Naive thymus-derived CD8-positive, alpha-beta T cell (primary cell): ENCODE measurements around the gene C4orf50. TPM values are rescaled to one million over a fixed set of nuclear protein-coding genes. Genes with fewer than 3 reads are reported as not detected.
A peak's percentile ranks its signal among the peaks of the same experiment; 100 is the strongest.

Source experiments
- ATAC-seq, 2 donors: fragments of 150-1000 bp; cut with Tn5 transposase in 1 of 2; sonication (Bioruptor Pico), chemical (Tn5 transposase) in 1 of 2; 1 replicate in 1 of 2; 2 replicates in 1 of 2; pipeline ENCODE4 v1.10.0; 2021; ENCODE audit warnings: mild to moderate bottlenecking in 2 of 2, moderate library complexity in 2 of 2
- POLR2A ChIA-PET: fragments of 350-600 bp; sonication (Branson Sonifier 250); formaldehyde crosslinking; loops from one replicate; lab custom pipeline; 2021; ENCODE audit warnings: antibody characterized with exemption; lab: Charles Lee
- DNase-seq, 10 donors: peaks; one replicate each; pipeline versions ENCODE4 v3.0.0 to v3.0.0-alpha.2; 2020 to 2022
- H3K27ac Mint-ChIP-seq, 10 donors: one replicate each; pipeline ENCODE4 v1.8.0; 2020 to 2022; ENCODE audit warnings: mild to moderate bottlenecking in 10 of 10, mixed read lengths in 10 of 10, moderate library complexity in 4 of 10, inconsistent platforms in 1 of 10
- H3K27me3 Mint-ChIP-seq, 5 donors: one replicate each; pipeline ENCODE4 v1.8.0; 2021 to 2022; ENCODE audit warnings: mixed read lengths in 5 of 5
- H3K36me3 Mint-ChIP-seq, 3 donors: one replicate each; pipeline ENCODE4 v1.8.0; 2020 to 2022; ENCODE audit warnings: mixed read lengths in 3 of 3, mild to moderate bottlenecking in 2 of 3, inconsistent platforms in 1 of 3
- H3K4me1 Mint-ChIP-seq, 4 donors: one replicate each; pipeline ENCODE4 v1.8.0; 2021 to 2022; ENCODE audit warnings: mixed read lengths in 4 of 4
- H3K4me3 Mint-ChIP-seq, 10 donors: one replicate each; pipeline ENCODE4 v1.8.0; 2020 to 2022; ENCODE audit warnings: mild to moderate bottlenecking in 10 of 10, mixed read lengths in 10 of 10, moderate library complexity in 6 of 10, inconsistent platforms in 1 of 10
- H3K9me3 Mint-ChIP-seq, 9 donors: one replicate each; pipeline ENCODE4 v1.8.0; 2020 to 2022; ENCODE audit warnings: mixed read lengths in 9 of 9, mild to moderate bottlenecking in 3 of 9, inconsistent platforms in 1 of 9, moderate library complexity in 1 of 9
- polyA plus RNA-seq, 3 donors: library from polyadenylated mRNA; unstranded; fragments of 300-500 nt; fragmentation: Illumina TruSeq; gene quantifications; one replicate each; pipeline ENCODE4 v1.2.3, GENCODE V29; 2021
- total RNA-seq, 8 experiments: library from RNA in 2 of 8; stranded (reverse) in 2 of 8; gene quantifications; one replicate each; pipeline ENCODE4 v1.2.3 and lab custom pipeline; 2021 to 2026

Gene C4orf50
- total and polyA plus RNA-seq, 5 experiments from 2014 or later, result not detected

DNA sequence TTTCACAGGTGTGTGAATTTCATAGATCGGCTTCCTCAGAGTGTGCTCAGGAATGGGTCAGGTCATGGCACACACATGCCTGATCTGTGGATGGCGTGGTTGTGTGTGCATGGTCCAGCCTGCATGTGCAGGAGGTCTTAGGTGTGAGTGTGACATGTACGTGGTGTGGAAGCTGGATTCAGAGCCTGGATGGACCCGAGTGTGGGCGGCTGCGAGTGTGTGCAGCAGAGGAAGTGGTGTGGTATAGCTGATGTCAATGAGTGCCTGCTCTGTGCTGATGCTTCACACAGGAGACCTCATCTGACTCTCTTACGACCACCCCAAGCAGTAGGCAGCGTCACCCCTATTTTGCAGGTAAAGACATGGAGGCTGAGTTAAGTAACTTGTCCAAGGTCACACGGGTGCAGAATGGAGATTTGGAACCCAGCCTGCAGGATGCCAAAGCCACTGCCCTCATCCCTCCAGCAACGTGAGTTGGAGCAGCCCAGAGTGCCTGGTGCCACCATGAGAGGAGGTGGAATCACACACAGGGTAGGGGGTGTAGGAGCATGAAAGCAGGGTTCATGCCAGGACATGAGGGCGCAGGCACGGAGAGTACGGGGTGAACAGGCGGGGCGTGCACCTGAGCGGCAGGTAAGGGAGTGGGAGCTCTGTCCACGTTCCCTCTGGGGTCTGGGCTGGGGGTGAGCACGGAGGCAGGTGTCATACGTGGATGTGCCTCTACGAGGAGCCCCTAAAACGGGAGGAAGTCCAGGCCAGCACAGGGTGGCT, 24.2 kb upstream of the C4orf50 start:
- H3K27ac Mint-ChIP-seq, result no peak overlapping the region
- POLR2A ChIA-PET, result no interaction called here
- ATAC-seq, result no peak

GRCh38 chr4:6041800-6042199, 23.6 kb upstream of the C4orf50 start:
- no peak for DNase-seq
- no peaks in the 10 kb centered on the region for H3K4me1 Mint-ChIP-seq
- H3K4me3 Mint-ChIP-seq, result no peak overlapping the region
- H3K27ac Mint-ChIP-seq, result no peak overlapping the region
- no peaks in the 10 kb centered on the region for H3K36me3 Mint-ChIP-seq
- H3K9me3 Mint-ChIP-seq, result no peaks in the 10 kb centered on the region
- H3K27me3 Mint-ChIP-seq, result peaks cover 4 to 46% (median 25%) of the 10 kb centered on the region in 5 donors
- no peak for ATAC-seq
- POLR2A ChIA-PET, result no interaction called here

More for the DNA sequence above, 24.2 kb upstream of the C4orf50 start:
- Mint-ChIP-seq H3K4me1 (no peaks in the 10 kb centered on the region), H3K9me3 (no peaks in the 10 kb centered on the region), H3K36me3 (no peaks in the 10 kb centered on the region), H3K27me3 (peaks cover 4 to 46% (median 25%) of the 10 kb centered on the region in 5 donors), H3K4me3 (no peak overlapping the region)
- DNase-seq, result no peak

GRCh38 chr4:6038711-6039110, 20.5 kb upstream of the C4orf50 start:
- POLR2A ChIA-PET, result no interaction called here
- Mint-ChIP-seq H3K36me3 (no peaks in the 10 kb centered on the region), H3K27me3 (peaks cover 0 to 27% (median 12%) of the 10 kb centered on the region in 5 donors), H3K9me3 (no peaks in the 10 kb centered on the region), H3K4me3 (no peak overlapping the region), H3K4me1 (no peaks in the 10 kb centered on the region), H3K27ac (no peak overlapping the region)
- no peak for ATAC-seq
- no peak for DNase-seq

DNA sequence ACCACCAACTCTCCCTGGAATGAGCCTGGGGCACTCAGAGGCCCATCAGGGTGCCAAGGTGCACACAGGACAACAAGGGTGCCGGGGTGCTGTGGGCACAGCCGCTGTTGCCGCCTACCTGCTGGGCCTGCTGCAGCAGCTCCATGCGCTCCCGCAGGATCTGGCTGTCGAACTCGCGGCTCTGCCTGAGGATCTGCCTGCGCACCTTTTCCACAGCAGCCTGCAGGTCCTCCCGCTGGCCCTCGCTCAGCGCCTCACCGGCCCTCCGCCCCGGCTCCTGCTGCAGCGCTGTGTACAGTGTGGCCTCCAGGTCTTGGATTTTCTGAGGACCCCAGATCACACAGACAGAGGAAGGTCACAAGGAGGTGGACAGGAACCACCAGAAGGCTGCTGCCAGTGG, 17.6 kb upstream of the C4orf50 start:
- POLR2A ChIA-PET, result no interaction called here
- no peaks in the 10 kb centered on the region for H3K36me3 Mint-ChIP-seq
- no peak overlapping the region for H3K4me3 Mint-ChIP-seq
- H3K27ac Mint-ChIP-seq, result no peak overlapping the region
- H3K9me3 Mint-ChIP-seq, result no peaks in the 10 kb centered on the region
- no peak for ATAC-seq
- DNase-seq, result no peak
- no peaks in the 10 kb centered on the region for H3K4me1 Mint-ChIP-seq
- H3K27me3 Mint-ChIP-seq, result peaks cover 0 to 10% (median 0%) of the 10 kb centered on the region in 5 donors

- no peaks in the 10 kb centered on the region for H3K36me3 Mint-ChIP-seq
- H3K9me3 Mint-ChIP-seq, result no peaks in the 10 kb centered on the region
- ATAC-seq (no peak), DNase-seq (no peak)
- H3K27ac Mint-ChIP-seq, result no peak overlapping the region
- peaks cover 0 to 9% (median 0%) of the 10 kb centered on the region in 5 donors for H3K27me3 Mint-ChIP-seq
- no peaks in the 10 kb centered on the region for H3K4me1 Mint-ChIP-seq
- H3K4me3 Mint-ChIP-seq, result no peak overlapping the region
- POLR2A ChIA-PET, result no interaction called here
These were observed 15.2 kb upstream of the C4orf50 start for GRCh38 chr4:6033381-6033780.

GRCh38 chr4:6032249-6033244, 14.3 kb upstream of the C4orf50 start:
- Mint-ChIP-seq H3K9me3 (no peaks in the 10 kb centered on the region), H3K27me3 (peaks cover 0 to 9% (median 0%) of the 10 kb centered on the region in 5 donors), H3K36me3 (no peaks in the 10 kb centered on the region), H3K4me1 (no peaks in the 10 kb centered on the region), H3K27ac (peak overlapping the region in 1 of 10 donors; percentile 32), H3K4me3 (no peak overlapping the region)
- ATAC-seq, result no peak
- POLR2A ChIA-PET, result no interaction called here
- no peak for DNase-seq

GRCh38 chr4:6031846-6032245, 13.6 kb upstream of the C4orf50 start:
- DNase-seq (no peak), ATAC-seq (no peak)
- POLR2A ChIA-PET, result no interaction called here
- no peak overlapping the region for H3K4me3 Mint-ChIP-seq
- peaks cover 0 to 9% (median 0%) of the 10 kb centered on the region in 5 donors for H3K27me3 Mint-ChIP-seq
- H3K36me3 Mint-ChIP-seq, result no peaks in the 10 kb centered on the region
- no peak overlapping the region for H3K27ac Mint-ChIP-seq
- H3K9me3 Mint-ChIP-seq, result no peaks in the 10 kb centered on the region
- H3K4me1 Mint-ChIP-seq, result no peaks in the 10 kb centered on the region

DNA sequence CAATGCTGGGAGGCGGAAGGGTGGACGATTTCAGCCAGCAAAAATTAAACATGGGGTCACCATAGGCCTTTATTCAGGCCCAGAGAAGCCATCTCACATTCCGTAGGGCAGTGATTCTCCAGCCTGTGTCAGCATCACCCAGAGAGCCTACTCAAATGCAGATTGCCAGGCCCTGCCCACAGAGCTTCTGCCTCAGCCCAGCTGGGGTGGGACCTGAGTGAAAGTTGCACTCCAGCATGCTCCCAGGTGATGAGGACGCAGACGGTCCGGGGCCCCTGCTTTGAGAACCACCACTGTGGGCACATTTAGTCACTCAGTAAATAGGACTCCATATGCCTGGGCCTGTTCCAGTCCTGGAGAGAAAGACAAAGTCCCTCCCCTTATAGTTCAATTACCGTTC, 12.4 kb upstream of the C4orf50 start:
- no peaks in the 10 kb centered on the region for H3K4me1 Mint-ChIP-seq
- no peaks in the 10 kb centered on the region for H3K9me3 Mint-ChIP-seq
- H3K27me3 Mint-ChIP-seq, result peaks cover 0 to 9% (median 3%) of the 10 kb centered on the region in 5 donors
- no peaks in the 10 kb centered on the region for H3K36me3 Mint-ChIP-seq
- DNase-seq (no peak), ATAC-seq (no peak)
- no peak overlapping the region for H3K27ac Mint-ChIP-seq
- H3K4me3 Mint-ChIP-seq, result no peak overlapping the region
- POLR2A ChIA-PET, result no interaction called here

GRCh38 chr4:6029254-6029653, 11.0 kb upstream of the C4orf50 start:
- Mint-ChIP-seq H3K4me3 (no peak overlapping the region), H3K27ac (no peak overlapping the region), H3K9me3 (no peaks in the 10 kb centered on the region), H3K27me3 (peaks cover 0 to 10% (median 3%) of the 10 kb centered on the region in 5 donors), H3K36me3 (no peaks in the 10 kb centered on the region), H3K4me1 (no peaks in the 10 kb centered on the region)
- DNase-seq, result no peak
- POLR2A ChIA-PET, result no interaction called here
- ATAC-seq, result no peak

DNA sequence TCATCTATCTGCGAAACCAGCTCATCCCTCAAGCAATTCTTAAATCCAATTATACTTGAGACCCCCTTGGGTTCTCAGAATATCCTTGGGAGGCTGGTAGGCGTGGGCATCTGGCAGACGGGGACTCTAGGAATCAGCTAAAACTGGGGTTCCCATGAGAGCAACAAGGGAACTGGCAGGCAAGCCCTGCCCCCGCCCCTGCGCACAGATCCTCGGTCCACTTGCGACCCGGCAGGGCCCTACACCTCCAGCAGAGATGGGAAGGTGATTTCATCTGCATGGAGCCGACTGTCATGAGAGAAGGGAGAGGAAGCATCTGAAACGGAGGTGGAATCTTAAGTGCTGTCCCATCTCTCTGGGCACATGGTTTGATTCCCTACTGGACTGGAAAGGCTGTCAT, 9.9 kb upstream of the C4orf50 start:
- H3K9me3 Mint-ChIP-seq, result no peaks in the 10 kb centered on the region
- no peak overlapping the region for H3K27ac Mint-ChIP-seq
- H3K4me3 Mint-ChIP-seq, result no peak overlapping the region
- no peaks in the 10 kb centered on the region for H3K36me3 Mint-ChIP-seq
- H3K4me1 Mint-ChIP-seq, result no peaks in the 10 kb centered on the region
- ATAC-seq, result no peak
- DNase-seq, result no peak
- POLR2A ChIA-PET, result no interaction called here
- H3K27me3 Mint-ChIP-seq, result peaks cover 0 to 16% (median 3%) of the 10 kb centered on the region in 5 donors

- H3K4me3 Mint-ChIP-seq, result no peak overlapping the region
- no peaks in the 10 kb centered on the region for H3K36me3 Mint-ChIP-seq
- no peaks in the 10 kb centered on the region for H3K4me1 Mint-ChIP-seq
- no peaks in the 10 kb centered on the region for H3K9me3 Mint-ChIP-seq
- ATAC-seq (no peak), DNase-seq (no peak)
- H3K27ac Mint-ChIP-seq, result no peak overlapping the region
- POLR2A ChIA-PET, result no interaction called here
- H3K27me3 Mint-ChIP-seq, result peaks cover 0 to 16% (median 3%) of the 10 kb centered on the region in 5 donors
These were observed 9.2 kb upstream of the C4orf50 start for GRCh38 chr4:6027392-6027791.

GRCh38 chr4:6024313-6024960, 6.2 kb upstream of the C4orf50 start:
- no peaks in the 10 kb centered on the region for H3K9me3 Mint-ChIP-seq
- H3K4me3 Mint-ChIP-seq, result no peak overlapping the region
- POLR2A ChIA-PET, result no interaction called here
- H3K4me1 Mint-ChIP-seq, result peaks cover 0 to 2% (median 0%) of the 10 kb centered on the region in 4 donors
- ATAC-seq (no peak), DNase-seq (no peak)
- H3K36me3 Mint-ChIP-seq, result no peaks in the 10 kb centered on the region
- H3K27me3 Mint-ChIP-seq, result peaks cover 0 to 10% (median 8%) of the 10 kb centered on the region in 5 donors
- no peak overlapping the region for H3K27ac Mint-ChIP-seq
